ENCODE data around the gene PSMC2.
"Not testable (repeated sequence)": the region's sequence is repeated elsewhere in the genome, so short reads cannot be mapped to it uniquely, and the experiment has no call there.

PSMC2 gene

GRCh38 chr7:103396471-103396870, 49.0 kb downstream of the PSMC2 start:
- Mint-ChIP-seq H3K36me3 (ENCODE audit: low read depth) (no peaks in the 10 kb centered on the region), H3K9me3 (peaks cover 18% of the 10 kb centered on the region), H3K4me3 (no peak overlapping the region), H3K27me3 (ENCODE audit: low read depth, poor library complexity) (peaks cover 8% of the 10 kb centered on the region), H3K4me1 (no peaks in the 10 kb centered on the region), H3K27ac (no peak overlapping the region)
- no peak for TF ChIP-seq CTCF (IDR thresholded peaks at IDR 0.05)
- DNase-seq: no peak

- no peak for TF ChIP-seq CTCF (IDR thresholded peaks at IDR 0.05)
Observed at GRCh38 chr7:103398483-103399127, 51.2 kb downstream of the PSMC2 start.

DNA sequence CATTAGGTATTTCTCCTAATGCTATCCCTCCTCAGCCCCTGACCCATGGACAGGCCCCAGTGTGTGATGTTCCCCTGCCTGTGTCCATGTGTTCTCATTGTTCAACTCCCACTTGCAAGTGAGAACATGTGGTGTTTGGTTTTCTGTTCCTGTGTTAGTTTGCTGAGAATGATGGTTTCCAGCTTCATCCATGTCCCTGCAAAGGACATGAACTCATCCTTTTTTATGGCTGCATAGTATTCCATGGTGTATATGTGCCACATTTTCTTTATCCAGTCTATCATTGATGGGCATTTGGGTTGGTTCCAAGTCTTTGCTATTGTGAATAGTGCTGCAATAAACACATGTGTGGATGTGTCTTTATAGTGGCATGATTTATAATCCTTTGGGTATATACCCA, 52.2 kb downstream of the PSMC2 start:
- not testable (repeated sequence) for H3K27ac Mint-ChIP-seq; H3K36me3 Mint-ChIP-seq (ENCODE audit: low read depth); H3K4me3 Mint-ChIP-seq; H3K4me1 Mint-ChIP-seq; DNase-seq
- peaks cover 32% of the 10 kb centered on the region for H3K9me3 Mint-ChIP-seq
- H3K27me3 Mint-ChIP-seq (ENCODE audit: low read depth, poor library complexity): peaks cover 16% of the 10 kb centered on the region

More at GRCh38 chr7:103398483-103399127, 51.2 kb downstream of the PSMC2 start:
- no peaks in the 10 kb centered on the region for H3K36me3 Mint-ChIP-seq (ENCODE audit: low read depth)
- no peaks in the 10 kb centered on the region for H3K4me1 Mint-ChIP-seq
- H3K27ac Mint-ChIP-seq: no peak overlapping the region
- DNase-seq: no peak
- H3K9me3 Mint-ChIP-seq: peaks cover 31% of the 10 kb centered on the region
- H3K4me3 Mint-ChIP-seq: no peak overlapping the region
- H3K27me3 Mint-ChIP-seq (ENCODE audit: low read depth, poor library complexity): peaks cover 14% of the 10 kb centered on the region

DNA sequence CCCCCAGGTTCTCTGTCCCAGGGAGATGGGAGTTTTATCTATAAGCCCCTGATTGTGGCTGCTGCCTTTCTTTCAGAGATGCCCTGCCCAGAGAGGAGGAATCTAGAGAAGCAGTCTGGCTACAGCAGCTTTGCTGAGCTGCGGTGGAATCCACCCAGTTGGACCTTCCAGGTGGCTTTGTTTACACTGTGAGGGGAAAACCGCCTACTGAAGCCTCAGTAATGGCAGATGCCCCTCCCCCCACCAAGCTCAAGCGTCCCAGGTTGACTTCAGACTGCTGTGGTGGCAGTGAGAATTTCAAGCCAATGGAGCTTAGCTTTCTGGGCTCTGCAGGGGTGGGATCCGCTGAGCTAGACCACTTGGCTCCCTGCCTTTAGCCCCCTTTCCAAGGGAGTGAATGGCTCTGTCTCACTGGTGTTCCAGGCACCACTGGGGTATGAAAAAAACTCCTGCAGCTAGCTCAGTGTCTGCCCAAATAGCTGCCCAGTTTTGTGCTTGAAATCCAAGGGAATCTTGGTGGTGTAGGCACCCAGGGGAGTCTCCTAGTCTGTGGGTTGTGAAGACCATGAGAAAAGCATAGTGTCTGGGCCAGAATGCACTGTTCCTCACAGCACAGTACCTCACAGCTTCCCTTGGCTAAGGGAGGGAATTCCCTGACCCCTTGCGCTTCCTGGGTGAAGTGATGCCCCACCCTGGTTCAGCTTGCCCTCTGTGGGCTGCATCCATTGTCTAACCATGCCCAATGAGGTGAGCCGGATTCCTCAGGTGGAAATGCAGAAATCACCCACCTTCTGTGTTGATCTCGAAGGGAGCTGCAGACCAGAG, 58.6 kb downstream of the PSMC2 start:
- peaks cover 19% of the 10 kb centered on the region for H3K9me3 Mint-ChIP-seq
- H3K36me3 Mint-ChIP-seq (ENCODE audit: low read depth); DNase-seq; H3K4me3 Mint-ChIP-seq; H3K4me1 Mint-ChIP-seq; H3K27ac Mint-ChIP-seq: not testable (repeated sequence)
- peaks cover 21% of the 10 kb centered on the region for H3K27me3 Mint-ChIP-seq (ENCODE audit: low read depth, poor library complexity)

GRCh38 chr7:103412151-103412550, 64.7 kb downstream of the PSMC2 start:
- no peak for DNase-seq
- Mint-ChIP-seq H3K27ac (no peak overlapping the region), H3K9me3 (no peaks in the 10 kb centered on the region), H3K4me1 (no peaks in the 10 kb centered on the region), H3K36me3 (ENCODE audit: low read depth) (no peaks in the 10 kb centered on the region), H3K4me3 (no peak overlapping the region), H3K27me3 (ENCODE audit: low read depth, poor library complexity) (peaks cover 26% of the 10 kb centered on the region)
- TF ChIP-seq CTCF (IDR thresholded peaks at IDR 0.05): no peak

DNA sequence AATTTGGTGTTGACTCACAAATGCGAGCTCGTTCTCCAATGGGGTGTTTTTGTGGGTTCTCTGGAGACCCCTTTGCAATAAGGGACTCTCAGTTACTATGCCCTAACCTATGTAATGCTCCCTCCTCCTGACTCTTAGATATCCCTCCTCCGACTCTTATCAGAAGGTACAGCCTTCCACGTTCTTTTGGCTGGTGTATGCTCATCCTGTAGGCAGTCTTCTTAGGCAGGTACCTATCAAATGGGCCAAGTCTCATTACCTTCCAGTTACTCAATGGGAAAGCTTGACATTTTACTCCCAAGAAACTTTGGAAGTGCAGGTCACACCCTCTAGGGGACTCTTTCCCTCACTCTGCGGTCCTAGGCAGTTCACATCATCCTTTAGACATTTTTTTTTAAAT, 66.0 kb downstream of the PSMC2 start:
- TF ChIP-seq CTCF (IDR thresholded peaks at IDR 0.05): no peak
- no peak overlapping the region for H3K27ac Mint-ChIP-seq
- H3K4me3 Mint-ChIP-seq: no peak overlapping the region
- H3K4me1 Mint-ChIP-seq: no peaks in the 10 kb centered on the region
- H3K27me3 Mint-ChIP-seq (ENCODE audit: low read depth, poor library complexity): peaks cover 26% of the 10 kb centered on the region
- DNase-seq: no peak
- H3K9me3 Mint-ChIP-seq: no peaks in the 10 kb centered on the region
- H3K36me3 Mint-ChIP-seq (ENCODE audit: low read depth): no peaks in the 10 kb centered on the region

Data from nephron progenitor cell (in vitro differentiated cells).